Lower leg skin (tissue), 4 donors: ENCODE measurements around the gene CHST8. TPM values are rescaled to one million over a fixed set of nuclear protein-coding genes. Genes with fewer than 3 reads are reported as not detected.

Experiments used
- DNase-seq, 2 donors: peaks; one replicate each; pipeline ENCODE4 v3.0.0-alpha.2; 2019; ENCODE audit warnings: low spot score in 2 of 2
- H3K4me3 ChIP-seq: fragments of 200-600 bp; sonication (generic); 2 replicates; pipeline ENCODE4 v1.5.1; 2017; ENCODE audit warnings: mild to moderate bottlenecking, low read depth; ENCODE audit not compliant: poor library complexity, severe bottlenecking
- POLR2A ChIP-seq, 2 donors: fragments of 450-650 bp; IDR thresholded peaks; one replicate each; pipeline ENCODE4 v1.6.1; 2016 to 2017; ENCODE audit warnings: antibody characterized with exemption in 2 of 2, mild to moderate bottlenecking in 1 of 2, moderate library complexity in 1 of 2
- WGBS, 2 donors: methylation state at CpG; one replicate each; pipeline ENCODE4 v1.1.5; 2018; 5-methylcytosine and 5-hydroxymethylcytosine counted together
- intact Hi-C: fragments of 100-400 bp; cut with DNase I; formaldehyde crosslinking; loops from one replicate; pipeline ENCODE4 v1.15.0; 2023; ENCODE audit warnings: low total_unique reads
- total RNA-seq, 4 donors: library from RNA; depleted of rRNA; stranded (reverse); fragments of >200 nt; gene quantifications; one replicate each; pipeline ENCODE4 v1.1.0, GENCODE V29; 2016
- TF ChIP-seq, protein P1 (sequence below), 3 donors: fragments of 450-650 bp; IDR thresholded peaks; one replicate each; pipeline ENCODE4 v1.5.1; 2016; ENCODE audit warnings: antibody characterized with exemption in 3 of 3, mild to moderate bottlenecking in 3 of 3, moderate library complexity in 2 of 3

The CHST8 gene
- total RNA-seq, 4 donors from 2014 or later = 0.19 to 1.6 (median 0.37) TPM; not detected in 1

DNA sequence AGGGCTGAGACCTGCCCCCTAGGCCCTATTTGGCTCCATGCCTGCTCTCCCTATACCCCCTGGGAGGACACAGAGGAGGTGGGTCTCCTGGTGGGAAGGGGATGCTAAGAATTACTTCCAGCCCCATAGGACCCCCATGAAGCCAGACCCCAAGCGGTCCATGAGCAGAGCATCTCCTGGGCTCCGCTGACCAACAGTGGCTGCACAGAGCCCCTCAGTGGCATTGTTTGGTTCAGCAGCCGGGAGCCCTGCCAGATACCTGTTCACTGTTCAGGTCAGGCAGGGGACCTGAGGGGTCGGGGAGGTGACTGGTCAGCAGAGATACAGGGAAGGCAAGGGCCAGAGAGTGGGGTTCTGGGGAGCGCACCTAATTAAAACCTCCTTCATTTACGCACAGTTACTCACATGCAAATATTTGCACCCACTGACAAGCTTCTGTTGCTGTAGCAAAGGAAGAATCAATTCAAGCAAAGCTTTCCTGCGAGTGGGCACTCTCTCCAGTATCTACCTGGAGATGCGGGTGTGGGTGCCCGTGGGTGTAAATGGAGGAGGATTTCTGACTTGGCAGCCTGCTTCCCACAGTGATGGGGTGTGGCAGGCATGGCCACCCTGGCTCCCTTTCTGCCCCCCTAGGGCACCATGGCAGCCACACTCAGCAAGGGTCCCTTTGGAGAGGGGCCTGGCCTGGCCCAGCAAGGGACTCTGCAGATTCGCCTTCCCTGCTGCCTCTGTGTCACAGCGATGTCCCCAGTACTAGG, 83.5 kb downstream of the CHST8 start:
- no peak overlapping the region for H3K4me3 ChIP-seq
- 77% methylated on average over 9 to 11 of the region's 11 CpGs for WGBS, 2 donors
- no peak for TF ChIP-seq POLR2A (IDR thresholded peaks at IDR 0.05)
- TF ChIP-seq, protein P1, sequence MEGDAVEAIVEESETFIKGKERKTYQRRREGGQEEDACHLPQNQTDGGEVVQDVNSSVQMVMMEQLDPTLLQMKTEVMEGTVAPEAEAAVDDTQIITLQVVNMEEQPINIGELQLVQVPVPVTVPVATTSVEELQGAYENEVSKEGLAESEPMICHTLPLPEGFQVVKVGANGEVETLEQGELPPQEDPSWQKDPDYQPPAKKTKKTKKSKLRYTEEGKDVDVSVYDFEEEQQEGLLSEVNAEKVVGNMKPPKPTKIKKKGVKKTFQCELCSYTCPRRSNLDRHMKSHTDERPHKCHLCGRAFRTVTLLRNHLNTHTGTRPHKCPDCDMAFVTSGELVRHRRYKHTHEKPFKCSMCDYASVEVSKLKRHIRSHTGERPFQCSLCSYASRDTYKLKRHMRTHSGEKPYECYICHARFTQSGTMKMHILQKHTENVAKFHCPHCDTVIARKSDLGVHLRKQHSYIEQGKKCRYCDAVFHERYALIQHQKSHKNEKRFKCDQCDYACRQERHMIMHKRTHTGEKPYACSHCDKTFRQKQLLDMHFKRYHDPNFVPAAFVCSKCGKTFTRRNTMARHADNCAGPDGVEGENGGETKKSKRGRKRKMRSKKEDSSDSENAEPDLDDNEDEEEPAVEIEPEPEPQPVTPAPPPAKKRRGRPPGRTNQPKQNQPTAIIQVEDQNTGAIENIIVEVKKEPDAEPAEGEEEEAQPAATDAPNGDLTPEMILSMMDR (IDR thresholded peaks at IDR 0.05) = no peak
- no peak for DNase-seq
- intact Hi-C loops = no loop called here

DNA sequence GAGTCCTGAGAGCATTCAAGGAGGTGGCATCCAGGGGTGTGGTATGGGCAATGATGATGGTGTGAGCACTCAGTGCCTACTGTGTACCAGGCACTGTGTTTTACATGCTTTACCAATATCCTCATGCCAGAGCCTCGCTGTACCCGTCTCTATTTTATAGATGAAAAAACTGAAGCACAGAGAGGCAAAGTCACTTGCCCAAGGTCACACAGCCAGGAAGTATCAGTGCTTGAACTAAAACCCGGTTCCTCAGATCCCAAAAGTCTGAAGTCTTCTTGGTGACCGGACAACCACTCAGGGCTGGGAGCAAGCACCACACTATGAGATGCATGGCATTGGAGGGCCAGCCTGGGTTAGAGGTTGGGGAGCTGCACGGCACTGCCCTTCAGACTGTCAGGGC, 84.1 kb downstream of the CHST8 start:
- no peak overlapping the region for H3K4me3 ChIP-seq
- no peak for TF ChIP-seq POLR2A (IDR thresholded peaks at IDR 0.05)
- TF ChIP-seq, protein P1 (IDR thresholded peaks at IDR 0.05) = no peak
- intact Hi-C loops = no loop called here
- no peak for DNase-seq
- WGBS, 2 donors = 81 to 85% methylated on average over 5 of the region's 5 CpGs

DNA sequence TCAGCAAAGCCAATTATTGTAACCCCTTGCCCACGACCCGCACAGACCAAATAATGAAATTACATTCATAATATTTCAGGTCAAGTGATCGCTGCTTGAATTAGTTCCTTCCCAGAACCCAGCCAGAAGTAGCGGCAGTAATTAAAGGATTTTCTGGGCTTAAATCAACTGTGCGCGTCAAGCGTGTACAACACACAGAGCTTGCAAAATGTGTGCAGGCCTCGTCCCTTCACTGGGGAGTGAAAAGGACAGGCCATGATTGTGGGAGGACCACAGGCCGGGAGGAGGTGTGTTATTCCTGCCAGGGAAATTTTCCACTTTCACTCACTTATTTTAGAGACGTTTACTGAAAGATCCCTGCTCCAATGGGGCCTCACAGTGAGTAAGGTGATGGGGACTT, 84.9 kb downstream of the CHST8 start:
- intact Hi-C loops = no loop called here
- no peak for TF ChIP-seq POLR2A (IDR thresholded peaks at IDR 0.05)
- TF ChIP-seq, protein P1 (IDR thresholded peaks at IDR 0.05) = no peak
- 66 to 72% methylated on average over 10 of the region's 10 CpGs for WGBS, 2 donors
- no peak overlapping the region for H3K4me3 ChIP-seq
- DNase-seq = no peak

DNA sequence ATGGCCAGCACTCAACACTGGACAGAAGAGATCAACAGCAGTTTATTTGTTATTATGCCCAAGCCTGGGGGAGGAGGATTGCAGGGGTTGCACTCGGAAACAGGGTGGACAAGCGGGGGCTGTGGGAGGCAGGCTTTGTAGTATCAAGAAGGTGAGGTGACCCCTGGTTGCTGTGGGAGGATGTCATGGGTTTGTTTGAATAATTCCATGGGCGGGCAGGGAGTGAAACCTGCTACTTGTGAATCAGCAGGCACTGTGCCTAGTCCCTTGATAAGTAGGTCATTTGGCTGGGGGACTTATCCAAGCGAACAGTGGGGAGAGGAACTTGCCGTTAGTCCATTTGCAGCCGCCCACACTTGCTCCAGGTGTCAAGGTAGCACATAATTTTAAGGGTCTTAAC, 90.5 kb downstream of the CHST8 start:
- no peak for DNase-seq
- WGBS, 2 donors = 53 to 60% methylated on average over 6 of the region's 6 CpGs
- TF ChIP-seq POLR2A (IDR thresholded peaks at IDR 0.05) = no peak
- TF ChIP-seq, protein P1 (IDR thresholded peaks at IDR 0.05) = no peak
- H3K4me3 ChIP-seq = no peak overlapping the region
- intact Hi-C loops = no loop called here

DNA sequence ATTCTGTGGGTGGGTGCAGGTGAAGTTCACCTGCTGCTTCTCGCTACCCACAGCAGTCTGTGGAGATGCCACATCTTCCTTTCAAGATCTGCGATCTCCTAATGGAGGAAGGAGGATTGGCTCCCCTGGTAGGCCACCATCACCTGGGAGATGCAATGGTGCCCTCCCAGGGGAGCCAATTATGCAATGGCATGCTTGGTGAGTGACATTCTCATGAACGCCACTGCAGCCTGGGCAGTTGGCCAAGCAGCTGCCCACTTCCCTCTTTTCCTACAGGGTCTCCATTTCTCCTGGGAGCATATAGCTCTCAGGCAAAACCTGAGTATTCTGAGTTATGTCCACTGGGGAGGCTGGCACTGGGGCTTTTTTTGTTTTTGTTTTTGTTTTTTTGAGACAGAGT, 91.4 kb downstream of the CHST8 start:
- H3K4me3 ChIP-seq = no peak overlapping the region
- DNase-seq = no peak
- no peak for TF ChIP-seq POLR2A (IDR thresholded peaks at IDR 0.05)
- TF ChIP-seq, protein P1 (IDR thresholded peaks at IDR 0.05) = no peak
- intact Hi-C loops = no loop called here
- 78 to 93% methylated on average over 3 of the region's 3 CpGs for WGBS, 2 donors

DNA sequence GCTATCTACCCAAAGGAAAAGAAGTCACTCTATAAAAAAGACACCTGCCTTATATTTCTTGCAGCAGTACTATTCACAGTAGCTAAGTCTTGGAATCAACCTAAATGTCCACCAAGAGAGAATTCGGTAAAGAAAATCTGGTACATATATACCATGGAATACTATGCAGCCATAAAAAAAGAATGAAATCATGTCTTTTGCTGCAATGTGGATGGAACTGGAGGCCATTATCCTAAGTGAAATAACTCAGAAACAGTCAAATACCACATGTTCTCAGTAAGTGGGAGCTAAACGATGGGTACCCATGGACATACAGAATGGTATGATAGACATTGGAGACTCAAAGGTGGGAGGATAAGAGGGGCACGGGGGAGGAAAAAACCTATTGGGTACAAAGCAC, 92.4 kb downstream of the CHST8 start:
- TF ChIP-seq, protein P1 (IDR thresholded peaks at IDR 0.05) = no peak
- TF ChIP-seq POLR2A (IDR thresholded peaks at IDR 0.05) = no peak
- WGBS, 2 donors = 89 to 94% methylated on average over 3 of the region's 3 CpGs

More for the DNA sequence above, 92.4 kb downstream of the CHST8 start:
- no peak for DNase-seq
- intact Hi-C loops = no loop called here
- no peak overlapping the region for H3K4me3 ChIP-seq
